Measurements from ENCODE around the gene CLEC20A. TPM values are rescaled to one million over a fixed set of nuclear protein-coding genes. Genes with fewer than 3 reads are reported as not detected.

CLEC20A gene
- total and polyA plus RNA-seq, 2 donors = 0.28 to 0.39 TPM

GRCh38 chr1:178531887-178532286 lies 35.1 kb upstream of the CLEC20A start:
- Histone ChIP-seq H3K36me3 (ENCODE audit: control insufficient read depth in 2 of 2, insufficient read depth in 2 of 2, low read length in 1 of 2) (no peaks in the 10 kb centered on the region), H3K27me3 (ENCODE audit: control insufficient read depth in 2 of 2, insufficient read depth in 1 of 2, low read length in 1 of 2) (no peaks in the 10 kb centered on the region), H3K27ac (ENCODE audit: low read depth in 1 of 2, low read length in 1 of 2) (no peak overlapping the region), H3K4me3 (ENCODE audit: low read length in 2 of 2) (no peak overlapping the region), H3K4me1 (ENCODE audit: control insufficient read depth in 2 of 2, insufficient read depth in 2 of 2, low read length in 2 of 2) (no peaks in the 10 kb centered on the region), H3K9me3 (ENCODE audit: control insufficient read depth in 2 of 2, insufficient read depth in 1 of 2, low read length in 1 of 2) (no peaks in the 10 kb centered on the region)
- 70% methylated on average over 10 of the region's 10 CpGs for WGBS
- DNase-seq (ENCODE audit: low read depth in 6 of 9, low spot score in 9 of 9) = no peak

- H3K36me3 ChIP-seq (ENCODE audit: control insufficient read depth in 2 of 2, insufficient read depth in 2 of 2, low read length in 1 of 2) = no peaks in the 10 kb centered on the region
- no peaks in the 10 kb centered on the region for H3K27me3 ChIP-seq (ENCODE audit: control insufficient read depth in 2 of 2, insufficient read depth in 1 of 2, low read length in 1 of 2)
- no peak overlapping the region for H3K27ac ChIP-seq (ENCODE audit: low read depth in 1 of 2, low read length in 1 of 2)
- WGBS = 98% methylated on average over 3 of the region's 3 CpGs
- no peaks in the 10 kb centered on the region for H3K4me1 ChIP-seq (ENCODE audit: control insufficient read depth in 2 of 2, insufficient read depth in 2 of 2, low read length in 2 of 2)
- no peak overlapping the region for H3K4me3 ChIP-seq (ENCODE audit: low read length in 2 of 2)
- no peaks in the 10 kb centered on the region for H3K9me3 ChIP-seq (ENCODE audit: control insufficient read depth in 2 of 2, insufficient read depth in 1 of 2, low read length in 1 of 2)
- no peak for DNase-seq (ENCODE audit: low read depth in 6 of 9, low spot score in 9 of 9)
These were observed 33.7 kb upstream of the CLEC20A start for GRCh38 chr1:178530502-178530901.

GRCh38 chr1:178530037-178530402 lies 33.3 kb upstream of the CLEC20A start:
- no peaks in the 10 kb centered on the region for H3K36me3 ChIP-seq (ENCODE audit: control insufficient read depth in 2 of 2, insufficient read depth in 2 of 2, low read length in 1 of 2)
- no peaks in the 10 kb centered on the region for H3K4me1 ChIP-seq (ENCODE audit: control insufficient read depth in 2 of 2, insufficient read depth in 2 of 2, low read length in 2 of 2)
- WGBS = 100% methylated on average over 2 of the region's 2 CpGs
- H3K4me3 ChIP-seq (ENCODE audit: low read length in 2 of 2) = no peak overlapping the region
- no peaks in the 10 kb centered on the region for H3K9me3 ChIP-seq (ENCODE audit: control insufficient read depth in 2 of 2, insufficient read depth in 1 of 2, low read length in 1 of 2)
- H3K27ac ChIP-seq (ENCODE audit: low read depth in 1 of 2, low read length in 1 of 2) = no peak overlapping the region
- no peak for DNase-seq (ENCODE audit: low read depth in 6 of 9, low spot score in 9 of 9)
- H3K27me3 ChIP-seq (ENCODE audit: control insufficient read depth in 2 of 2, insufficient read depth in 1 of 2, low read length in 1 of 2) = no peaks in the 10 kb centered on the region

- Histone ChIP-seq H3K27ac (ENCODE audit: low read depth in 1 of 2, low read length in 1 of 2) (no peak overlapping the region), H3K4me3 (ENCODE audit: low read length in 2 of 2) (no peak overlapping the region), H3K4me1 (ENCODE audit: control insufficient read depth in 2 of 2, insufficient read depth in 2 of 2, low read length in 2 of 2) (no peaks in the 10 kb centered on the region), H3K36me3 (ENCODE audit: control insufficient read depth in 2 of 2, insufficient read depth in 2 of 2, low read length in 1 of 2) (no peaks in the 10 kb centered on the region), H3K9me3 (ENCODE audit: control insufficient read depth in 2 of 2, insufficient read depth in 1 of 2, low read length in 1 of 2) (no peaks in the 10 kb centered on the region), H3K27me3 (ENCODE audit: control insufficient read depth in 2 of 2, insufficient read depth in 1 of 2, low read length in 1 of 2) (no peaks in the 10 kb centered on the region)
- 96% methylated on average over 8 of the region's 8 CpGs for WGBS
- DNase-seq (ENCODE audit: low read depth in 6 of 9, low spot score in 9 of 9) = no peak
These were observed 32.7 kb upstream of the CLEC20A start for GRCh38 chr1:178529364-178530036.

GRCh38 chr1:178528953-178529335 lies 32.2 kb upstream of the CLEC20A start:
- H3K27ac ChIP-seq (ENCODE audit: low read depth in 1 of 2, low read length in 1 of 2) = no peak overlapping the region
- no peaks in the 10 kb centered on the region for H3K27me3 ChIP-seq (ENCODE audit: control insufficient read depth in 2 of 2, insufficient read depth in 1 of 2, low read length in 1 of 2)
- H3K9me3 ChIP-seq (ENCODE audit: control insufficient read depth in 2 of 2, insufficient read depth in 1 of 2, low read length in 1 of 2) = no peaks in the 10 kb centered on the region
- DNase-seq (ENCODE audit: low read depth in 6 of 9, low spot score in 9 of 9) = no peak
- no peaks in the 10 kb centered on the region for H3K36me3 ChIP-seq (ENCODE audit: control insufficient read depth in 2 of 2, insufficient read depth in 2 of 2, low read length in 1 of 2)
- no peaks in the 10 kb centered on the region for H3K4me1 ChIP-seq (ENCODE audit: control insufficient read depth in 2 of 2, insufficient read depth in 2 of 2, low read length in 2 of 2)
- H3K4me3 ChIP-seq (ENCODE audit: low read length in 2 of 2) = no peak overlapping the region
- WGBS = 94% methylated on average over 4 of the region's 4 CpGs

GRCh38 chr1:178528228-178528952 lies 31.6 kb upstream of the CLEC20A start:
- H3K27me3 ChIP-seq (ENCODE audit: control insufficient read depth in 2 of 2, insufficient read depth in 1 of 2, low read length in 1 of 2) = no peaks in the 10 kb centered on the region
- no peak overlapping the region for H3K27ac ChIP-seq (ENCODE audit: low read depth in 1 of 2, low read length in 1 of 2)
- no peak overlapping the region for H3K4me3 ChIP-seq (ENCODE audit: low read length in 2 of 2)
- H3K4me1 ChIP-seq (ENCODE audit: control insufficient read depth in 2 of 2, insufficient read depth in 2 of 2, low read length in 2 of 2) = no peaks in the 10 kb centered on the region
- 90% methylated on average over 10 of the region's 10 CpGs for WGBS
- no peaks in the 10 kb centered on the region for H3K36me3 ChIP-seq (ENCODE audit: control insufficient read depth in 2 of 2, insufficient read depth in 2 of 2, low read length in 1 of 2)
- H3K9me3 ChIP-seq (ENCODE audit: control insufficient read depth in 2 of 2, insufficient read depth in 1 of 2, low read length in 1 of 2) = no peaks in the 10 kb centered on the region
- DNase-seq (ENCODE audit: low read depth in 6 of 9, low spot score in 9 of 9) = no peak

- Histone ChIP-seq H3K36me3 (ENCODE audit: control insufficient read depth in 2 of 2, insufficient read depth in 2 of 2, low read length in 1 of 2) (no peaks in the 10 kb centered on the region), H3K27me3 (ENCODE audit: control insufficient read depth in 2 of 2, insufficient read depth in 1 of 2, low read length in 1 of 2) (no peaks in the 10 kb centered on the region), H3K4me1 (ENCODE audit: control insufficient read depth in 2 of 2, insufficient read depth in 2 of 2, low read length in 2 of 2) (no peaks in the 10 kb centered on the region), H3K9me3 (ENCODE audit: control insufficient read depth in 2 of 2, insufficient read depth in 1 of 2, low read length in 1 of 2) (no peaks in the 10 kb centered on the region), H3K4me3 (ENCODE audit: low read length in 2 of 2) (no peak overlapping the region), H3K27ac (ENCODE audit: low read depth in 1 of 2, low read length in 1 of 2) (no peak overlapping the region)
- 87% methylated on average over 4 of the region's 4 CpGs for WGBS
- no peak for DNase-seq (ENCODE audit: low read depth in 6 of 9, low spot score in 9 of 9)
These were observed 30.4 kb upstream of the CLEC20A start for GRCh38 chr1:178527117-178527516.

GRCh38 chr1:178521241-178521640 lies 24.5 kb upstream of the CLEC20A start:
- no peak overlapping the region for H3K4me3 ChIP-seq (ENCODE audit: low read length in 2 of 2)
- no peaks in the 10 kb centered on the region for H3K27me3 ChIP-seq (ENCODE audit: control insufficient read depth in 2 of 2, insufficient read depth in 1 of 2, low read length in 1 of 2)
- 96% methylated on average over 4 of the region's 4 CpGs for WGBS
- no peaks in the 10 kb centered on the region for H3K4me1 ChIP-seq (ENCODE audit: control insufficient read depth in 2 of 2, insufficient read depth in 2 of 2, low read length in 2 of 2)
- no peaks in the 10 kb centered on the region for H3K9me3 ChIP-seq (ENCODE audit: control insufficient read depth in 2 of 2, insufficient read depth in 1 of 2, low read length in 1 of 2)
- no peak overlapping the region for H3K27ac ChIP-seq (ENCODE audit: low read depth in 1 of 2, low read length in 1 of 2)
- no peaks in the 10 kb centered on the region for H3K36me3 ChIP-seq (ENCODE audit: control insufficient read depth in 2 of 2, insufficient read depth in 2 of 2, low read length in 1 of 2)
- no peak for DNase-seq (ENCODE audit: low read depth in 6 of 9, low spot score in 9 of 9)

GRCh38 chr1:178520803-178521202 lies 24.0 kb upstream of the CLEC20A start:
- no peak overlapping the region for H3K4me3 ChIP-seq (ENCODE audit: low read length in 2 of 2)
- no peaks in the 10 kb centered on the region for H3K36me3 ChIP-seq (ENCODE audit: control insufficient read depth in 2 of 2, insufficient read depth in 2 of 2, low read length in 1 of 2)
- no peaks in the 10 kb centered on the region for H3K4me1 ChIP-seq (ENCODE audit: control insufficient read depth in 2 of 2, insufficient read depth in 2 of 2, low read length in 2 of 2)
- DNase-seq (ENCODE audit: low read depth in 6 of 9, low spot score in 9 of 9) = no peak
- no peaks in the 10 kb centered on the region for H3K9me3 ChIP-seq (ENCODE audit: control insufficient read depth in 2 of 2, insufficient read depth in 1 of 2, low read length in 1 of 2)
- 97% methylated on average over 11 of the region's 11 CpGs for WGBS
- H3K27me3 ChIP-seq (ENCODE audit: control insufficient read depth in 2 of 2, insufficient read depth in 1 of 2, low read length in 1 of 2) = no peaks in the 10 kb centered on the region
- no peak overlapping the region for H3K27ac ChIP-seq (ENCODE audit: low read depth in 1 of 2, low read length in 1 of 2)

Measured in thymus (tissue), 11 donors.